Caco-2 (cell line): Measurements from ENCODE around the gene SEMA4C. TPM values are rescaled to one million over a fixed set of nuclear protein-coding genes. Genes with fewer than 3 reads are reported as not detected.

Experiments
- BruUV-seq: library from RNA; stranded (reverse); fragments of 400-500 nt; replicated peaks from 2 replicates; lab custom pipeline; 2021; lab: Mats Ljungman, UMichigan
- CTCF ChIA-PET: fragments of 300-600 bp; sonication (Branson Sonifier 250); formaldehyde crosslinking; loops from one replicate; lab custom pipeline; 2022; ENCODE audit warnings: antibody characterized with exemption; lab: Charles Lee
- POLR2A ChIA-PET: fragments of 300-600 bp; sonication (Branson Sonifier 250); formaldehyde crosslinking; loops from one replicate; lab custom pipeline; 2022; ENCODE audit warnings: antibody characterized with exemption; lab: Charles Lee
- DNase-seq, 2 experiments: peaks; one replicate each; pipeline versions ENCODE4 v3.0.0 to v3.0.0-alpha.2; 2020 to 2022
- H3K27me3 ChIP-seq: replicated peaks from 2 replicates; pipeline ENCODE4 v1.6.0; 2011; ENCODE audit warnings: low read length; ENCODE audit not compliant: control insufficient read depth, insufficient read depth
- H3K36me3 ChIP-seq: 2 replicates; pipeline ENCODE4 v1.5.1; 2011; ENCODE audit warnings: low read length; ENCODE audit not compliant: control insufficient read depth, insufficient read depth
- H3K4me1 ChIP-seq: fragments of 250-450 bp; sonication (Bioruptor Pico); 2 replicates; pipeline ENCODE4 v1.5.1; 2020; ENCODE audit warnings: mild to moderate bottlenecking
- H3K4me3 ChIP-seq: 2 replicates; pipeline ENCODE4 v1.5.1; 2011; ENCODE audit warnings: low read depth, mild to moderate bottlenecking, control low read depth, low read length
- H3K9me3 ChIP-seq: fragments of 250-450 bp; sonication (Bioruptor Pico); 2 replicates; pipeline ENCODE4 v1.5.1; 2020; ENCODE audit warnings: mild to moderate bottlenecking, moderate library complexity
- H3K27ac Mint-ChIP-seq: one replicate; pipeline ENCODE4 v1.8.0; 2022; ENCODE audit warnings: mixed read lengths; ENCODE audit not compliant: unreplicated experiment
- H3K27me3 Mint-ChIP-seq: one replicate; pipeline ENCODE4 v1.8.0; 2022; ENCODE audit warnings: mixed read lengths; ENCODE audit not compliant: insufficient read depth, unreplicated experiment
- H3K36me3 Mint-ChIP-seq: one replicate; pipeline ENCODE4 v1.8.0; 2022; ENCODE audit warnings: mild to moderate bottlenecking, mixed read lengths; ENCODE audit not compliant: insufficient read depth, unreplicated experiment
- H3K4me1 Mint-ChIP-seq: one replicate; pipeline ENCODE4 v1.8.0; 2022; ENCODE audit warnings: low read depth, mixed read lengths; ENCODE audit not compliant: unreplicated experiment
- H3K4me3 Mint-ChIP-seq: one replicate; pipeline ENCODE4 v1.8.0; 2022; ENCODE audit warnings: mild to moderate bottlenecking, moderate library complexity, mixed read lengths; ENCODE audit not compliant: unreplicated experiment
- H3K9me3 Mint-ChIP-seq: one replicate; pipeline ENCODE4 v1.8.0; 2022; ENCODE audit warnings: mixed read lengths; ENCODE audit not compliant: unreplicated experiment
- intact Hi-C: fragments of 100-400 bp; cut with micrococcal nuclease; formaldehyde crosslinking; loops from one replicate; pipeline ENCODE4 v1.10.0; 2022; ENCODE audit not compliant: unreplicated experiment
- total RNA-seq: library from RNA; stranded (reverse); gene quantifications from 2 replicates; pipeline ENCODE4 v1.2.3, GENCODE V29; 2022
- TF ChIP-seq, protein P1 (sequence below), 2 experiments: fragments of 200-600 bp in 1 of 2; IDR thresholded peaks; 1 replicate in 1 of 2; 2 replicates in 1 of 2; pipeline versions ENCODE4 v1.5.1 to v1.8.0; 2011 to 2022; ENCODE audit warnings: antibody characterized with exemption in 1 of 2, control low read depth in 1 of 2, inconsistent platforms in 1 of 2, low read depth in 1 of 2, low read length in 1 of 2, mild to moderate bottlenecking in 1 of 2, moderate library complexity in 1 of 2; ENCODE audit not compliant: insufficient read depth in 1 of 2, severe bottlenecking in 1 of 2, unreplicated experiment in 1 of 2

The SEMA4C gene
- total RNA-seq, 1 experiment from 2014 or later: 29.9 TPM

DNA sequence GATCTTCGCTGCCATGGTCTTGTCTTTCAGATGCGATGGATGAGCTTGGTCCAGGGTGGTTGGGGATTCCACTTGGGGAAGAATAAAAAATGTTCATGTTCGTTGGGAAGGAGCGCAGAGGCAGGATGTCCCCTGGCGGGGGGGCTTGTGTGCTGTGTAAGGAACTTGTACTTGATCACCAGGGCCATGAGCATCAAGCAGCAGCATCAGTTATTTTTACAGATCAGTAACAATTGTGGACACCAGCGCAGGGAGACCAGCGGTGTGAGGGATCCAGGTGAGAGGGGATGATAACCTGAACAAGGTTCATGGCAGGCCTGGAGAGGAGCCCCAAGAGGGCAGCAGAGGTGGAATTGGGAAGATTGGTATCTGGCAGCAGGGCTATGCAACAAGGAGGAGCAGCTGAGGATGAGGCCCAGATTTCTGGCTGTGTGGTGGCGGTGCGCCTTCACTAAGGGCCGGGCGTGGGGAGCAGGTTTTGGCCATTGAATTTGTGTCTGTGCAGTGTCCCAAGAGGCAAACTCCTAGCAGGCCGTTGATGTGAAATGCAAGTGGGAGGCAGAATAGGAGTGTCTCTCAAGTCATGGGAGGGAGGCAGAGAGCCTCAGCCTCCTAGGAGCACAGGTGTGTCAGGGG, 49.9 kb downstream of the SEMA4C start:
- Histone ChIP-seq H3K27me3 (no peaks in the 10 kb centered on the region), H3K4me3 (peak overlapping the region; percentile 3), H3K36me3 (peaks cover 5% of the 10 kb centered on the region; the same call in 1 of the 2 replicates), H3K4me1 (peaks cover 61% of the 10 kb centered on the region), H3K9me3 (no peaks in the 10 kb centered on the region)
- DNase-seq: peak in 1 of 2 experiments; percentile 28
- CTCF ChIA-PET: interaction anchor here (1.0 to 2.3 kb wide), 4 partner anchors 14 to 59 kb away, joined by 4 to 17 read pairs (median 6); partner anchors contain the start of genes ANKRD39 and CNNM4
- POLR2A ChIA-PET: interaction anchor here (0.6 kb wide), 1 partner anchor 48 kb away, joined by 3 read pairs; no protein-coding TSS in a partner anchor
- peaks cover 89% of the 10 kb centered on the region for H3K36me3 Mint-ChIP-seq
- H3K4me1 Mint-ChIP-seq: peaks cover 49% of the 10 kb centered on the region
- peak overlapping the region; percentile 71 for H3K27ac Mint-ChIP-seq
- no peaks in the 10 kb centered on the region for H3K27me3 Mint-ChIP-seq
- H3K9me3 Mint-ChIP-seq: no peaks in the 10 kb centered on the region
- peak overlapping the region; percentile 84 for H3K4me3 Mint-ChIP-seq
- TF ChIP-seq, protein P1, sequence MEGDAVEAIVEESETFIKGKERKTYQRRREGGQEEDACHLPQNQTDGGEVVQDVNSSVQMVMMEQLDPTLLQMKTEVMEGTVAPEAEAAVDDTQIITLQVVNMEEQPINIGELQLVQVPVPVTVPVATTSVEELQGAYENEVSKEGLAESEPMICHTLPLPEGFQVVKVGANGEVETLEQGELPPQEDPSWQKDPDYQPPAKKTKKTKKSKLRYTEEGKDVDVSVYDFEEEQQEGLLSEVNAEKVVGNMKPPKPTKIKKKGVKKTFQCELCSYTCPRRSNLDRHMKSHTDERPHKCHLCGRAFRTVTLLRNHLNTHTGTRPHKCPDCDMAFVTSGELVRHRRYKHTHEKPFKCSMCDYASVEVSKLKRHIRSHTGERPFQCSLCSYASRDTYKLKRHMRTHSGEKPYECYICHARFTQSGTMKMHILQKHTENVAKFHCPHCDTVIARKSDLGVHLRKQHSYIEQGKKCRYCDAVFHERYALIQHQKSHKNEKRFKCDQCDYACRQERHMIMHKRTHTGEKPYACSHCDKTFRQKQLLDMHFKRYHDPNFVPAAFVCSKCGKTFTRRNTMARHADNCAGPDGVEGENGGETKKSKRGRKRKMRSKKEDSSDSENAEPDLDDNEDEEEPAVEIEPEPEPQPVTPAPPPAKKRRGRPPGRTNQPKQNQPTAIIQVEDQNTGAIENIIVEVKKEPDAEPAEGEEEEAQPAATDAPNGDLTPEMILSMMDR (IDR thresholded peaks at IDR 0.05; ENCODE audit: insufficient read depth in 1 of 2, low read depth in 1 of 2, low read length in 1 of 2, severe bottlenecking in 1 of 2, unreplicated experiment in 1 of 2): peak in 1 of 2 experiments; percentile 30
- BruUV-seq: no TSS peak
- intact Hi-C loops: loop anchor here (1.0 to 5.0 kb wide), 4 partner anchors 12 to 183 kb away; partner anchors contain the start of genes CNNM4 and KANSL3

DNA sequence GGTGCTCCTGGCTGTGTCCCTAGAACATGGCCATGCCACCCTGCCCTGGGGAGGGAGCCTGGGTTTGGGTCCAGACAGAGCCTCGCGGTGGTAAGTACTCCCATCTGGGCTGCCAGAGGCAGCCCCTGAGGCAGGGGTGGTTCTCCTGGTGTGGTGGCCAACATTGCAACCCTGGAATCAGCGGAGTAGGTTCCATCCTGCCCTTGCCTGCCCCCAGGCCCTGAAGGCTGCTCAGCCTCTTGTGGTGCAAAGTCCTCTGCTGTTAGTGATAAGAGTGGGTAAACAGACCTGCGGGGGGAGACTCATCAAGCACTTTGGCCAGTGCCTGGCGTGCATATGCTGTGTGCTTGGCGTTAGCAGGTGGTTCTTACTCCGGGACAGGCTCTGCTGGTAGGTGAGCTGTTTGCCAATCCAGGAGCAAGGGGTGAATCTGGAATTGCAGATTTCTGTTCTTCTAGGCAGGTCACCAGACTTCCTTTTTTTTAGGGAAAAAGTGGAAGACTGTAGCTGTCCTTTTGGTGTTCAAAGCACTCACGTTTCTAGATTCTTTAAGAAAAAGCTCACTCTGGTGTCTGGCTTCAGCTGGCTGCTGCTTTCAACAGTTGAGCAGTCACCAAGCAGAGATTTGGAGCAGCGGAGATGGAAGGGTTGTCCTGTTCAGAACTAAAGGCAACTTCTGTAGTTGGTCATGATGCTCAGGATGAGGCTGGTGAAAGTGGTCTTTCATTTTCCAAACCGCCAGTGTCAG, 50.6 kb downstream of the SEMA4C start:
- ChIA-PET POLR2A (interaction anchor here (0.6 to 1.0 kb wide), 2 partner anchors 13 to 14 kb away, joined by 3 read pairs; no protein-coding TSS in a partner anchor), CTCF (interaction anchor here (0.7 to 2.3 kb wide), 5 partner anchors 15 to 58 kb away, joined by 4 to 17 read pairs (median 6); partner anchors contain the start of genes ANKRD39 and CNNM4)
- Mint-ChIP-seq H3K27me3 (no peaks in the 10 kb centered on the region), H3K4me3 (peak overlapping the region; percentile 84), H3K36me3 (peaks cover 83% of the 10 kb centered on the region), H3K27ac (peak overlapping the region; percentile 71), H3K4me1 (peaks cover 43% of the 10 kb centered on the region), H3K9me3 (no peaks in the 10 kb centered on the region)
- Histone ChIP-seq H3K9me3 (no peaks in the 10 kb centered on the region), H3K36me3 (peaks cover 2% of the 10 kb centered on the region; the same call in 1 of the 2 replicates), H3K4me1 (peaks cover 58% of the 10 kb centered on the region), H3K4me3 (peak overlapping the region; percentile 12), H3K27me3 (no peaks in the 10 kb centered on the region)
- BruUV-seq: no TSS peak
- intact Hi-C loops: loop anchor here (1.0 to 5.0 kb wide), 4 partner anchors 13 to 182 kb away; partner anchors contain the start of genes CNNM4 and KANSL3
- DNase-seq: peak; percentile 94 to 96
- TF ChIP-seq, protein P1 (IDR thresholded peaks at IDR 0.05; ENCODE audit: insufficient read depth in 1 of 2, low read depth in 1 of 2, low read length in 1 of 2, severe bottlenecking in 1 of 2, unreplicated experiment in 1 of 2): no peak

DNA sequence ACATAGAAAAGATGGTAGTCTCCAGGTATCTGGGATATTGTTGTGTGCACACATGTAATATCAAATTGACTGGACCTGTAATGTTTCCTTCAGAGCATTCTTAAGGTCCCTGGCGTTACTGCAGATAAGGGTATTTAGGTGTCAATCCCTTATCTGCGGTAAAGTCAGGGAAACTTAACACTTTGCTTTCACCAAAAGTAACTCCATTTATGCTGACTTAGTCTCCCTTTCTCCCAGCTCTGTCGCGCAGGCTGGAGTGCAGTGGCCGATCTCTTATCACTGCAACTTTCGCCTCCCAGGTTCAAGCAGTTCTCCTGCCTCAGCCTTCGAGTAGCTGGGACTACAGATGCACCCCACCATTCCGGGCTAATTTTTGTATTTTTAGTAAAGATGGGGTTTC, 52.0 kb downstream of the SEMA4C start:
- H3K4me3 ChIP-seq: peak overlapping the region; percentile 96
- Mint-ChIP-seq H3K27me3 (no peaks in the 10 kb centered on the region), H3K27ac (peak overlapping the region; percentile 71), H3K4me3 (peak overlapping the region; percentile 84), H3K4me1 (peaks cover 37% of the 10 kb centered on the region), H3K36me3 (peaks cover 71% of the 10 kb centered on the region), H3K9me3 (no peaks in the 10 kb centered on the region)
- BruUV-seq: TSS peak; percentile 23
- H3K27me3 ChIP-seq: no peaks in the 10 kb centered on the region
- H3K4me1 ChIP-seq: peaks cover 44% of the 10 kb centered on the region
- DNase-seq: no peak
- TF ChIP-seq, protein P1 (IDR thresholded peaks at IDR 0.05; ENCODE audit: insufficient read depth in 1 of 2, low read depth in 1 of 2, low read length in 1 of 2, severe bottlenecking in 1 of 2, unreplicated experiment in 1 of 2): no peak
- intact Hi-C loops: loop anchor here (2.0 to 5.0 kb wide), 4 partner anchors 51 to 181 kb away; partner anchors contain the start of genes CNNM4 and KANSL3
- CTCF ChIA-PET: interaction anchor here (0.6 kb wide), 1 partner anchor 36 kb away, joined by 3 read pairs; no protein-coding TSS in a partner anchor
- no peaks in the 10 kb centered on the region for H3K36me3 ChIP-seq
- POLR2A ChIA-PET: interaction anchor here (0.6 kb wide), 1 partner anchor 55 kb away, joined by 3 read pairs; no protein-coding TSS in a partner anchor
- H3K9me3 ChIP-seq: no peaks in the 10 kb centered on the region
